K562 treated with DMSO at 1 percent for 24 hours (cell line): ENCODE results near the gene CERS5. TPM values are rescaled to one million over a fixed set of nuclear protein-coding genes. Genes with fewer than 3 reads are reported as not detected.

Experiments
- total RNA-seq: library from RNA; unstranded; fragments of 300-600 nt; gene quantifications from 2 replicates; pipeline ENCODE4 v1.2.3, GENCODE V29; 2022; ENCODE audit warnings: low read depth; ENCODE audit not compliant: insufficient read depth

Gene CERS5
- 21.7 and 25.7 TPM in 2 replicates for total RNA-seq

GRCh38 chr12:50167049-50167828 lies at the start of gene CERS5:
CERS5 (minus strand) TSS chr12:50167369; CDS start chr12:50167297, 72 bp downstream.

GRCh38 chr12:50111693-50112455 lies 55.3 kb downstream of the CERS5 start, which contains the start of gene COX14:
COX14 (plus strand) TSS chr12:50112236; CDS start chr12:50120044, 7,808 bp downstream.

GRCh38 chr12:50103767-50104321 lies 63.3 kb downstream of the CERS5 start, which contains the start of gene GPD1:
GPD1 (plus strand) TSS chr12:50104008; CDS start chr12:50104051, 43 bp downstream.

GRCh38 chr12:50084775-50085614 lies 82.2 kb downstream of the CERS5 start, which contains the start of gene SMARCD1:
SMARCD1 (plus strand) TSS chr12:50085342; CDS start chr12:50085370, 28 bp downstream.

Other genes with a start within 250 kb of the CERS5 start
- gene AQP2, start 216.6 kb downstream of the CERS5 start, total RNA-seq, result not detected in 2 replicates
- not detected in 2 replicates for gene AQP5, start 205.5 kb downstream of the CERS5 start, total RNA-seq
- gene AQP6, start 194.4 kb downstream of the CERS5 start, total RNA-seq, result 0.41 TPM in 1 of 2 replicates, not detected in the other
- gene RACGAP1, start 141.9 kb downstream of the CERS5 start, total RNA-seq, result 74.2 and 79.0 TPM in 2 replicates
- gene ASIC1, start 109.8 kb downstream of the CERS5 start, total RNA-seq, result 1.00 and 1.5 TPM in 2 replicates
- 72.7 and 74.2 TPM in 2 replicates for gene SMARCD1, start 82.0 kb downstream of the CERS5 start, total RNA-seq
- gene GPD1, start 63.4 kb downstream of the CERS5 start, total RNA-seq, result 0.23 TPM in 1 of 2 replicates, not detected in the other
- gene COX14, start 55.1 kb downstream of the CERS5 start, total RNA-seq, result 52.5 and 65.7 TPM in 2 replicates
- 18.3 and 18.4 TPM in 2 replicates for gene LIMA1, start 116.2 kb upstream of the CERS5 start, total RNA-seq
- gene FAM186A, start 229.2 kb upstream of the CERS5 start, total RNA-seq, result 0.13 TPM in 1 of 2 replicates, not detected in the other
- 17.4 and 19.8 TPM in 2 replicates for gene LARP4, start 233.5 kb upstream of the CERS5 start, total RNA-seq